Hepatic stellate cell (primary cell): ENCODE measurements around the gene CSK.

ENCODE experiments used
- DNase-seq: peaks from one replicate; pipeline ENCODE4 v3.0.0; 2011; ENCODE audit warnings: low spot score

CSK gene

DNA sequence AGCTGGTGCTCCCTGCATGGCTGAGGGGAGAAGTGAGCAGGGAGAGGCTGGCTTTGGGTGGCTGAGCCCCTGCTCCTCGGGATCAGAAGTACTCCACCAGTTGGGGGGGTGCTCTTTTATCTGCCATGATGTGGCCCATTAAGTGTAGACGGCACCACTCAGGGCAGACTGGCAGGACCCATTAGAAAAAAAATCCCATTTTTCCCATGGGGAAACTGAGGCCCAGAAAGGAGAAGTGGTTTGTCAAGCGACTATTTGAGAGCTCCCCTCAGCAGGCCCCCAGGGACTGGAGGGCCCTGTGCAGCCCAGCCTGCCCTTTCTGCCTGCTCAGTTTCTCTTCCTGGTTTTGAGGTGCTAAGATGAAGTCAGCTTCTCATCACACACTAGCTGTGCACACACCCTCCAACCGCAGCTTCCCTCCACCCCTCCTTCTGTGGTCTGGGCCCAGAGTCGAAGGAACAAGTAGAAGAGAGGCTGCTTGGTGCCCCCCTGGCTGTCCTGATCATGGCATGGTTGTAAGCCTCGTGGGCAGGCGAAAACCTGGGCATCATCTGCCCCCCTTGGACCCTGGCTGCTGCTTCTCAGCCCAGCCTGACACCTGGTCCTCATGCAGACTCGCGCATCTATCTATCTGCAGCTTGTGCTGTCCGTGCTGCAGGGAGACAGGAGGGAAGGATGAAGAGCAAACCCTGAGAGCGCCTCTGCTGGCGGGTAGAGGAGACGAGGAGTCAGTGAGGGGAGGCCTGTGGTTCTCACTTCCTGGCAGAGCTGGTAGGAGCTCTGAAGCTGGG is 5.6 kb downstream of the CSK start:
- DNase-seq: peak; percentile 88

DNA sequence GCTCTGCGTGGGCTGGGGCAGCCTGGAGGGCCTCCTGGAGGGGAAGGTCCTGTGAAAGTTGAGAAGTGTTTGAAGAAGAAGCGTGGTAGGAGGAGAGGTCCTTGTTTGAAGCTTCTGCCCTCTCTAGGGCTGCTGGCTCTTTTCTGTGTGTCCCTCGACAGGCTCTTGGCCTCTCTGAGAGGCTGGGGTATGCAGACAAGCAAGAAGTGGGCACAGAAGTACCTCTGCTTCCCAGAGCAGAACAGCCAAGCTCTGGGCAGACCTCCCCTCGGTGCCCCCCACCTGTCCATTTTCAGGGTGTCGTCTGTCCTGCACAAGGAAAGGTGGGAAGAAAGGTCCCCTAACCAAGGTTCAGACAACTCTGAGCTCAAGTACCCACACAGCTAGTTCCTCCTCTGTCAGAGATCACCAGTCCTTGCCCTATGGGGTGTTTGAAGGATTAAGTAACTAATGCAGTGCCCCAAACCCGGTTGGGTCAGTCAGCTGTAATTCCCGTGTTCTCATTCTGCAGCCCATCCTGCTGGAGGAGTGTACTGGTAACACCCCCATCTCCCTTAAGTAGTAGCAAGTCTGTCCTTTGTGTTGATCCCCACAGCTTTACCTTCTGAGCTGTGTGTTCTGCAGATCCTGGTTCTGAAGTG is 6.3 kb downstream of the CSK start:
- no peak for DNase-seq

DNA sequence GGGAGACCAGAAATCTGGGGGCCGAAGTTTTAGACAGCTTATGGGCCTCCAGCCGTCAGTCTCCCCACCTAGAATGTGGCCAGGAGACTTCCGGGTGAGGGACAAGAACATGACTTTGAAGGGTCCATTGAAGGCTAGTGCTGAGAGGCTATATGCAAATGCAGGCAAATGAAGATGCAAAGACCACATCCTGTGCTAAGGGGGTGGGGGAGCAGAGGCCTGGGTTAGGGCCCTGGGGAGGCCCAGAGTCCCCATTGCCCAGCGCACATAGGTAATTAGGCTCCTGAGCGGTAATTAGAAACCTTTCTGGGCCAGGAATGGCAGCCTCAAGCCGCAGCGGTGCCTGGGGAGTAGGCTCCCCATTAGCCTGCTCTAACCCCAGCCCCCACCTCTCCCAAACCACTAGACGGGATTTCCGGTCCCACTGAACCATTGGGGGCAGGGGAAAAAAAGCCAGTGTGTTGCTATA is 6.8 kb downstream of the CSK start:
- no peak for DNase-seq

DNA sequence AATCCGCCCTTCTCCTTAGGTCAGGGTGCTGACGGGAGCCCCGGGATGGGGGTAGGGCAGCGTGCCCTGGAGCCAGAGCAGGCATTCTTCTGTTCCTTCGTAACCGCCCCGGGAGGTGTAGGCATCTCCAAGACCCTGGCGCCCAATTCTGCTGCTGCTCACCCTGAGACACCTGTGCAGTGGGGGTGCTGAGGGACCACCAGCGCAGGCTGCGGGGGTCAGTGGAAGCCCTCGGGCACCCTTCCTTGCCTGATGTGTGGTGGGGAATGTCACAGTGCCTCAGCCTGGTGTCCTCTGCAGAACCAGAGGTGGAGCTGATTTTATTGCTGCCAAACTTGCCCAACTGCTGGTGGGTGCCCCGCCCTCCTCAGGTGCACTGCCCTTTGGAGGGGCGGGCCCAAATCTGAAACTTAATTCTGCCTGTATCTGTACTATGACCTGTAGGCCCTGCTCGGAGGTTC is 7.3 kb downstream of the CSK start:
- no peak for DNase-seq

DNA sequence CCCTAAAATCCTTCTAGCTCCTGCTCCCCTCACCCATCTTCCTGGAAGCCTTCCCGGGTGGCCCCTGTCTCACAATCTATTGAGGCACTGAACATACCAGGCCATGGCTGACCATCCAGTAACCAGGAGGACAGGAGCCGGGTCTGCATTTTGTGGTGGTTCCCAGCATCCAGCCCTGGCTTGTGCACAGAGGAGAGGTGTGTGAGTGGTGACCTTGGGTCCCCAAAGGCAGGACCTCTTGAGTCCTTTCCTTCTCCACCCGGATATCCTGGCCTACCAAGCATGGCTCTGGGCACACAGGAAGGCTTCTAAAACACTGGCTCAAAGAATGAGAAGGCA is 7.8 kb downstream of the CSK start:
- no peak for DNase-seq

DNA sequence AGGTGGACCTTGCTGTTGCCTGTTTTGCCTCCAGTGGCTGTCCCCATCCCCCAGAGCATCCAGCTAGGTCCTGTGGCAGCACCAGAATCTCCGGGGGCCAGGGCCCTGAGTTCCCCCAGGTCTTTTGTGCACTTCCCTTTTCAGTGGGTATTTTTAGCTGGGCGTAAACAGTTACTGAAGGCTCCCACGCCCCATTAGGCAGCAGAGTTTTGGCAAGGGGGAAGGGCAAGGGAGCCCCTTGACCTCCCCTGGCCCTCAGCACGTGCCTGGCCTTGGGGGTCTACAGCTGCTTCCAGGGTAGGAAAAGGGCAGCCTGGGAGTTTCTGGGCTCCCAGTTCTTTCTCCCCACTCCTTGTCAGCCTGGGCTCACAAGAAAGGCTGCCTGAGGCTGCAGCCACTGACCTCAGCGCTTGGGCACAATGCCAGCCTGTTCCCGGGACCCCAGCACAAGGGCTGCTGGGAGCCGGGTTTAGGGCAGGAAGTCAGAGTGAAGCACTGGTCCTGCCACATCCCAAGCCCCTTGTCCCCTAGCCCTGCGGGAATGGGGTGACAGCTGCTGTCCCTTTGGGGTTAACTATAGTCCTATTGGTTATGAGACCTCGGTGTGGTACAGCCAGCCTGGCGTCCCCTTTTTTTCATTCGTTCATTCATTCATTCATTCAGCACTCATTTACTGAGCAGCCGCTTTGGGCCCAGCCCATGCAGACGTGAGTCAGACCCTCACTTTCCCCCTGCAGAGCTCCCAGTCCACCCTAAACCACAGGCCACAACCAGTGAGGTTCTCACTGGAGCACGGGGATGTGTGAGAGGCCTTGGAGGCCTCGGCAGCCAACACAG is 8.4 kb downstream of the CSK start:
- DNase-seq: peak; percentile 89

DNA sequence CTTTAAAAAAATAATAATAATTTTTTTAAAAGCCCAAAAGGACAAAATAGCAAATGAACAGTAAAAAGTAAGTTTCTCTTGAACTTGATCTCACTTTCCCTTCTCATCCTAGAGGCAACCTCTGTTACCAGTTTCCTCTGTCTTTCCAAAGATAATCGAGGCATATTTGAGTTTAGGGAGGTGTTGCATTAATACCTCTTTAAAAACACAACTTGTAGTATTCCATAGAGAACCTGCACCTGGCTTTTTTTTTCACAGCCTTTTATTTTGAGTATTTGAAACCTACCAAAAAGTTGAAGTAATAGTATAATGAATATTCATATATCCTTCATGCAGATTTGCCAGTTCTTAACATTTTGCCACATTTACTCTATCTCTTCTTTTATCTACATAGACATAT is 9.1 kb downstream of the CSK start:
- DNase-seq: no peak

DNA sequence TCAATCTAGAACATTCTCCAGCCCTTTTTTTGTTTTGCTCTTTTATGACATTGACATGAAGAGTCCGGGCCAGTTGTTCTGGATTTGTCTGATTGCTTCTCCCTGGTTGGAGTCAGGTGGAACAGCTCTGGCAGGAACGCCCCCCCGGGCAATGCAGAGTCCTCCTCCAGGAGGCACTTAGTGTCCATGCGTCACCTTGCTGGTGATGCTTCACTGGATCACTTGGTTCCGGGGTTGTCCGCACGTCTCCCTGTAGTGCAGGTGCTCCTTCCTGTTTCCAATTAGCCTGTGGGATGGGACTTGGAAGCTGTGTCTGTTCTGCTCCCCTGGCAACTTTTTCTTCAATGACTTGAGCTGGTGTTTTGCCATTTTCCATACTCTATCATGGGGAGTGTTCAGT is 9.8 kb downstream of the CSK start:
- no peak for DNase-seq

DNA sequence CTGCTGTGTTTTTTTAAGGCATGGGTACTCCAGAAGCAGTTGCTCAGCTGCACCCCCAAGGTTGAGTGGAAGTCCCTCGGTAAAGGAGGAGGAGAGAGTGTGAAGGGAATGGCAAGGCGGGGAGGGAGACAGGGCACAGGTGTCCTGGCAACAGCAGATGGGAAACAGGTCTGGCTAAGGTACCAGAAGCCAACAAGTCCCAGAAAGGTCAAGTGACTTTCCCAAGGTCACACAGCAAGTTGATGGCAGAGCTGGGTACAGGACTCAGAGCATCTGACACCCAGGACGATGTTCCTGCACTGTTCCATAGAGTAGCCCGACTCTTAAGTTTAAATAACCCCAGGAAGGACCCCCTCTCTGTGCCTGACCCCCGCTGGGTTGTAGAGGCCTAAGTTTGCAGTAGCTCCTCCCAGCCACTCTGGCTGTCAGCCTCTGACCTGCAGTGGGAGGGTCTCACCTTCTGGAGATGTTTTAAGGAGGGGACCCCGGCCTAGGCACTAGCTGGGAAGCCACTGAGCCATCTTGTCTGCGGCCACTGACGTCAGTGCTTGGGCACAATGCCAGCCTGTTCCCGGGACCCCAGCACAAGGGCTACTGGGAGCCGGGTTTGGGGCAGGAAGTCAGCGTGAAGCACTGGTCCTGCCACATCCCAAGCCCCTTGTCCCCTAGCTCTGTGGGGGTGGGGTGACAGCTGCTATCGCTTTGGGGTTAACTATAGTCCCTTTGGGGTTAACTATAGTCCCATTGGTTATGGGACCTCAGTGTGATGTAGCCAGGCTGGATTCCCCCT is 10.5 kb downstream of the CSK start:
- no peak for DNase-seq

DNA sequence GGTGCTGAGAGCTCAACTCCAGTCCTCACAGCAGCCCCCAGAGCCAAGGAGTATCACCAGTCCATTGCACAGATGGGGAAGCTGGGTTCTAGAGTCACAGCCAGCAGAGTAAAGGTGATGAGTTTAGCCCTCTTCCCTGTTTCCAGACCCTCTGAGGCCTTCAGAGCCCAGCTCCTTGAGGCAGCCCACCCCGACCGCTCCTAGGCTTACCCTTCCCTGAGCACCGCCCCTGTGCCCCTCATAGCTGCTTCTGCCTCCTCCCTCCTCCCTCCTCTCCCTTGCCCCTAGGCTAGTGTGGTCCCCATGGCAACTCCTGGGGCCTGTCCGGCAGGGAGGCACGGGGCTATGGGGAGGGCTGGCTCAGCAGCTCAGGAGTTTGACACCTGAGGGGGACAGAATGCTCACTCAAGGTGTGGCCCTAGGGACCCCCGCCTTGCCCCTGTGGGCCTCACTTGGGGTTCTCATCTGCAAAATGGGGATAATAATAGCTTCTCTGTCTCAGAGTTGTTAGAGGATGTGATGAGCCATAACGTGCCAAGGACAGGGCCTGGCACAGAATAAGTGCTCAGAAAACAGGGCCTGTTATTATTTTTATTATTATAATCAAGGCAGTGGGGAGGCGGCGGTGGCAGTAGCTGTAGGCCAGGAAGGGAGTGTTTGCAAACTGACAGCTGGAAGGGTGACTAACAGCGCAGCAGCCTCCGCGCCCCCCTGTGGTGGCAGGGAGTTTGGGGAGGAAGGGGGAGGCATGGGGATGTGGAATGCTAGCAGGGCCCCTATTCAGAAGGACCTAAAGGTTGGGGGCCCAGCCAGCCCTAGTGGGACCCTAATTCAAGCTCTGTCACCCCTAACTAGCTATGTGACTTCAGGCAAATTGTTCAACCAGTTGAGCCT is 11.5 kb downstream of the CSK start:
- peak; percentile 69 for DNase-seq

DNA sequence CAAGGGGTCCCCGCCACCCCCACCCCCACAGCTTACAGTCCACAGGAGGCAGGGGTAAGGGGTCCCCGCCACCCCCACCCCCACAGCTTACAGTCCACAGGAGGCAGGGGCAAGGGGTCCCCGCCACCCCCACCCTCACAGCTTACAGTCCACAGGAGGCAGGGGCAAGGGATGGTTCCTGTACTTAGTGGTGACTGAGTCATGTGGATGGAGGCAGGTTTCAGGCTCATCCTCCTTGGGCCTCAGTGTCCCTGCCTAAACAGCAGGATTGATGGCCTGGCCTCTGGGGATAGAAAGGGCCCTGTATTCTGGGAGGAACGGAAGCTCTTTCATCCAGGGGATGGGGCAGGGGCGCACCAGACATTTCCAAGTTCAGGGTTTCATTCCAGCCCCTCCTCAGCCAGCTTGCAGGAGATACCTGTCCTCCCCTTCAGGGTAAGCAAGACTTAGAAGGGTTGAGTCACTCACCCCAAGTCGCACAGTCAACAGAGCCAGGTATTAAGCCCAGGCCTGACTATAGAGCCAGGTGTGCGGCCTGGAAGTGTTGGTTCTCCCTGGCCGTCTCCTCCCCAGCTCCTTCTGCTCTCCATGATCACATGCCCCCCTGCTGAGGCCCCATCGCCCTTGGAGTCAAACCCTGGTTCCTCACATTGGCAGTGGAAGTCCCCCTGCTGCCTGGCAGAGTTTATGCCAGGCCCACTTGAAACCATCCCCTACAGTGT is 12.5 kb downstream of the CSK start:
- no peak for DNase-seq

DNA sequence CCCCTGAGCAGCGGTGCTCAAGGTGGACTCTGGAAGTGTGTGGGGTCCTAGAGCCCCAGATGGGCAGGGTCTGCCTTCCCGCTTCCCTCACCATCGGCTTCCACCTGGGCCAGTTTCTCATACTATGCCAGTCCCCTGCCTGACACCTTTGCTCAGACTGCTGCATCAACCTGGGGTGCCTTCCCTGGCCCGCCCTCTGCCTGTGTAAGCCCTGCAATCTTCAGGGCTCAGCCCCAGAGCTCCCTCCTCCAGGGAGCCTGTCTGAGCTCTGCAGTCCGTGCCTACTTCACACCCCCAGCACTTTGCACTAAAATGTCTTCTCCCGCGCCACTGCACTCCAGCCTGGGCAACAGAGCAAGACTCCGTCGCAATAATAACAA is 13.1 kb downstream of the CSK start:
- no peak for DNase-seq

DNA sequence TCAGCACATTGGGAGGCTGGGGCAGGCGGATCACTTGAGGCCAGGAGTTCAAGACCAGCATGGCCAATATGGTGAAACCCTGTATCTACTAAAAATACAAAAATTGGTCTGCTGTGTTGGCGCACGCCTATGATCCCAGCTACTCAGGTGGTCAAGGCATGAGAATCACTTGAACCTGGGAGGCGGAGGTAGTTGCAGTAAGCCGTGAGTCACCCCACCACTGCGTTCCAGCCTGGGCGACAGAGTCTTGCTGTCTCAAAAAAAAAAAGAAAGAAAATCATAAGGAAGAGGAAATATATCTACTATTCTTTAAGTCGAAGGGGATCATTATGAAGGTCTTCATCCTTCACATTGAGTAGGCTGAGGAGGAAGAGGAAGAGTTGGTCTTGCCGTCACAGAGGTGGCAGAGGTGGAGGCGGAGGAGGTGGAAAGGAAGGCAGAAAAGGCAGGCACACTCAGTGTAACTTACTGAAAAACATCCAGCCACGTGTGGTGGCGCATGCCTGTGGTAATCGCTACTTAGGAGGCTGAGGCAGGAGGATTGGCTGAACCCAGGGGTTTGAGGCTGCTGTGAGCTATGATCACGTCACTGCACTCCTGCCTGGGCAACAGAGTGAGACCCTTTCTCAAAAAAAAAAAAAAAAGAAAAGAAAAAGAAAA is 14.2 kb downstream of the CSK start:
- no peak for DNase-seq

DNA sequence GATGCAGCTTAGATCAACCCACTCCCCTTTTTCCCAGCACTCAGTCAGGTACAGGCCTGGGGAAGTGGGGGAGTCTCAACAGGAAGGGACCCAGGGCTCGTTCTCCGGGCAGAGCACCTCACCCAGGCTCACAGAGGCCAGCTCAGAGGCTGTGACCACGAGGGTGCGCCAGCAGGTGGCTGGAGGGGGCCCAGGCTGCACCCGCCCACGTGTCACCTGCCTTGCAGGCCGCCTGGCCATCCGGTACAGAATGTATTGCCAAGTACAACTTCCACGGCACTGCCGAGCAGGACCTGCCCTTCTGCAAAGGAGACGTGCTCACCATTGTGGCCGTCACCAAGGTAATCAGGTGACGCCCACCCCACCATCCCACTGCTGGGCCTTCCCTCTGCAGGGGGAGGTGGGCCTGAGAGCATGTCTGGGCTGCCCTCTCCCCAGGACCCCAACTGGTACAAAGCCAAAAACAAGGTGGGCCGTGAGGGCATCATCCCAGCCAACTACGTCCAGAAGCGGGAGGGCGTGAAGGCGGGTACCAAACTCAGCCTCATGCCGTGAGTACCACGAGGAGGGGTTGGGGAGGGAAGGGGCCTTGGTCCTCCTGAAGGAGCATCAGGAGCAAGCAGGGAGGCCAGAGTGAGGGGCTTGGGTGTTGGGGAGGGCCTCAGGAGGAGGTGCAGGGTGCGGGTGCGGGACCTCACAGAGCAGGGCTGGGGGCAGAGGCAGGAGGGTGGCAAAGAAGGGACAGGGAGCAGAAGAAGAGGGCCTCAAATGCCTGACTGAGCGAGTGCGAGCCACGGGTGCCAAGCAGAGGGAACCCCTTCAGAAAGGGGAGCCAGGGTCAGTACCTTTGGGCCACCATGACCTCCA is 16.7 kb downstream of the CSK start:
- no peak for DNase-seq

DNA sequence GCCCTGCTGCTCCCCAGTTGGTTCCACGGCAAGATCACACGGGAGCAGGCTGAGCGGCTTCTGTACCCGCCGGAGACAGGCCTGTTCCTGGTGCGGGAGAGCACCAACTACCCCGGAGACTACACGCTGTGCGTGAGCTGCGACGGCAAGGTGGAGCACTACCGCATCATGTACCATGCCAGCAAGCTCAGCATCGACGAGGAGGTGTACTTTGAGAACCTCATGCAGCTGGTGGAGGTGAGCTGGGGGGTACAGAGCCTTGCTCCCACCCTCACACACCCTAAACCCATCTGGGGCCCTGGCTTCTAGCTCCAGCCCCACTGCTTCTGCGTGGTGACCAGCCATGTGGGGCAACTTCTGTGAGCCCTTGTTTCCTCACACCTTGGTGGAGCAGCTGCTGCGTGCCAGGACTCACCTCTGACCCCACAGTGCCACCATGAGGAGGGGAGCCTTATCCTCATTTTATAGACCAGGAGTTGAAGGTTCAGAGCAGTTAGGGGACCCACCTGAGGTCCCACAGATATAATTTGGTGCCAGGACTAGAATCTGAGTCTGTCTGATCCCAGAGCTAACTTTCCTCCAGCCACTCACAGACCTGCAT is 17.5 kb downstream of the CSK start:
- DNase-seq: no peak

DNA sequence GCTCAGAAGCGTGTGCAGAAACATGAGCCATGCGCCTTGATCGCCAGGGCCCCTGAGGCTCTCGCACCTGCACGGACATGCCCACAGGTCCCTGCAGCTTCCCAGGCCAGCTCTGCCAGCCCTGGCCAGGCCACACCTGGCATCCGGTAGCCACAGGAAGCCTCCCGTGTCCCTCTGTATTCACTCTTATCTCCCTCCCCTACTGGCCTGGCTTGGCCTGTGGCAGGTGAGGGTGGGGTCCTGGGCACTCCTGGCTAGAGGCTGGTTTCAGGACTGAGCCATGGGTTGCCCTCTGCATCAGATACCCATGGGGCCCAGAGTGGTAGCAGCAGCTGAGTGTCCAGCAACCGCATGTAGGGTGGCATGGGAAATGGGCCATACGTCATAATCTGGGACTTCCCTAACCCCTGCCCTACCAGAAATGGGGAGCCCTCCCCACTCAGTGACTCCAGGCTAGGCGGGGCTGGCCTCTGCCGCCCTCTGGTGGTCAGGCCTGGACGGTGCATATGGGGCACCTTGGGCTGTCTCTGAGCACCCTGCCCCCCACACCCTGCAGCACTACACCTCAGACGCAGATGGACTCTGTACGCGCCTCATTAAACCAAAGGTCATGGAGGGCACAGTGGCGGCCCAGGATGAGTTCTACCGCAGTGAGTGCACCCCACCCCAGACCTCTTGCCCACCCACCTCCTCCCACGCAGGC is 18.1 kb downstream of the CSK start:
- DNase-seq: peak; percentile 92

DNA sequence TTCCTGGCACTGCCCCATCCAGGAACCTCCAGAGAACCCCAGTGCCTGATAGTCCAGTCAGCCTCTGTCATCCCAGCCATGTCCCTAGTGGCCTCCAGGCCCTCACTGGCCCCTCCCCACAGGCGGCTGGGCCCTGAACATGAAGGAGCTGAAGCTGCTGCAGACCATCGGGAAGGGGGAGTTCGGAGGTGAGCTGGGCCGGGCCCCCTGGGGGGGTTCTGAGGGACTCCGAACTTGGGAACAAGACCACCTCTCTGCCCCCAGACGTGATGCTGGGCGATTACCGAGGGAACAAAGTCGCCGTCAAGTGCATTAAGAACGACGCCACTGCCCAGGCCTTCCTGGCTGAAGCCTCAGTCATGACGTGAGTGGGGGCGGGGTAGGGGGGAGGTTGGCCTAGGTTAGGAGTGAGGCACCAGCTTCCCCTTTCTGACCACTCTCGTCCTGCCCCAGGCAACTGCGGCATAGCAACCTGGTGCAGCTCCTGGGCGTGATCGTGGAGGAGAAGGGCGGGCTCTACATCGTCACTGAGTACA is 18.7 kb downstream of the CSK start:
- DNase-seq: no peak
